NCI-H2227 (cell line): ENCODE results near the gene LRRC42.
"Not testable (repeated sequence)": the region's sequence is repeated elsewhere in the genome, so short reads cannot be mapped to it uniquely, and the experiment has no call there.

Experiments
- DNase-seq: peaks from one replicate; lab custom pipeline; 2025; ENCODE audit not compliant: unreplicated experiment; lab: John Stamatoyannopoulos, UW

Gene LRRC42

DNA sequence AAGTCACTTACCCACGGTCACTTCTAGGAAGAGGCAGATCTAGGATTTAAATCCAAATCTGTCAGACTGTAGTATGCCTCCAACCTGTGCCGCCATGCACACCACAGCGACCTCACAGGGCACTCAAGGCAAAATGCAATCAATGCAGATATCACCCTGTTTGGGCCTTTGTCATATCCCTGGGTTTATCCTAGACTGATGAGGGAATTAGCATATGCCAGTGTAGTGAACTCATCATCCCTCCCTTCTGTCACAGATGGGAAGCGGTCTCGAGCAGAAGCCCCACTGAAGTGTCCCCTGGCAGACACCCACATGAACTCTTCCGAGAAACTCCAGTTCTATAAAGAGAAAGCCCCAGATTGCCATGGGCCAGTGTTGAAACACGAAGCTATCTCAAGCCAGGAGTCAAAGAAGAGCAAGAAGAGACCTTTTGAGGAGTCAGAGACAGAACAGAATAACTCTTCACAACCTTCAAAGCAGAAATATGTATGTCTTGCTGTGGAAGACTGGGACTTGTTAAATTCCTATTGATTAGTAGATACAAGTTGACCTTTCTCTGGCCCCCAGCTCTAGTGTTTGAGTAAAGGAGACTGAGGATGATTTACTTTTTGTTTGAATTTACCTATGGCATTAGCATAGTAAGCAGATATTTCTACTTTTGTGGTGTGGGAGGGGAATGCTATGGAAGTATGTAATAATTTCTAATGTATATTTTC is 21.4 kb downstream of the LRRC42 start:
- no peak for DNase-seq

DNA sequence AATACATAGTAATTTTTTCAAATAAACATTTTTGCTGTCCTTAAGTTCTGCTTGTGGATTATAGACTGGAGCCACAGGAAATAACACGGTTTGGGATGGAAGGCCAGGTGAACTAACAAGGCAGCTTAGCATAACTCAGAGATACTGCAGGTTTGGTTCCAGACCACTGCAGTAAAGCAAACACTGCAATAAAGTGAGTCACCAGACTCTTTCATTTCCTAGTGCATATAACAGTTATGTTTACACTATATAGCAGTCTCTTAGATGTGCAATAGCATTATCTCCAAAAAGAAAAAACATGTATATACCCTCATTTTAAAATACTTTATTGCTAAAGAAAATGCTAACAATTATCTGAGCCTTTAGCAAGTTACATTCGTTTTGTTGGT is 22.0 kb downstream of the LRRC42 start:
- no peak for DNase-seq

DNA sequence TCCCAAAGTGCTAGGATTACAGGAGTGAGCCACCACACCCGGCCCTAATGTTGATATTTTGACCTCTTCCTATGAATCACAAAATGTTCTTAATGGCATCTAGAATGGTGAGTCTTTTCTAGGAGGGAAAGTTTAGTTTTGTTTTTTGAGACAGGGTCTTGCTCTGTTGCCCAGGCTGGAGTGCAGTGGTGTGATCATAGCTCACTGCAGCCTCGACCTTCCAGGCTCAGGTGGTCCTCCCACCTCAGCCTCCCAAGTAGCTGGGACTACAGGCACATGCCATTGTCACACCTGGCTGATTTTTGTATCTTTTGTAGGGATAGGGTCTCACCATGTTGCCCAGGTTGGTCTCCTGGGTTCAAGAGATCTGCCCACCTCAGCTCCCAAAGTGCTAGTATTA is 23.2 kb downstream of the LRRC42 start:
- not testable (repeated sequence) for DNase-seq

DNA sequence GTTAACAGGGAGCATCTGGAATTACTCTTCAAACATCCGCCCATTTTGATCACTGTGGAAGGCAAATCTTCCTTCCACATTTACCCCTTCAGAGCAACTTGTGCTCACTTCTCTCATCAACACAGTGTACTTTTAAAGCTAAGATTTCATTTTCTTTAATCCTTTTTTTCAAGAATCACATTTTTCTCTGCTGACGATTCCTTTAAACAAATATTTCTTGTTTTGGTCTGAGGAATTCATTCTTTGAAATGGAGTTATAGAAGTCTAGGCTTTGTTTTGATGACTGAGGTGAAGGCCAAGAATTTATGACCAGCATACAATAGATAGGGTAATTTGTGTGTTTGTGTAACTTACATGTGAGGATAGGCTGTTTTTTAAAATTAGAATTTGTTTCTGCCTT is 25.6 kb downstream of the LRRC42 start:
- no peak for DNase-seq

DNA sequence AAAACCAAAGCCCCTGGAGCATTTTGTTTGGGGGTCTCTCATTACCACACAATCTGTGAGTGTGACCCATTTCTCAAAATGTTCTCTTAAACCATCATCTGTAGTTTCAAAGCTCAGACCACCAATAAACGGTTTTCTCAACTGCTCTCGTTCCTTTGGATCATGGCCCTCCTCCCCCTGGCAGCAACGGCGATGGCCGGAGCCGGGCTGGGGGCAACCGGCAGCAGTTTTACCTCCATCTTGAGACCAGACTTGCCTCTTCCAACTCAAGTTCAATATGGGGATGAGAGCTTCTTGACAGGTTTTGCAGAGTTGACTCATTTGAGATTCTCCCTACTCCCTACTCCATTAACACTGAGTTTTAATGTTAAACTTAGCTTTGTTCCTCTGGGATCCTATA is 29.7 kb downstream of the LRRC42 start:
- DNase-seq, result no peak

DNA sequence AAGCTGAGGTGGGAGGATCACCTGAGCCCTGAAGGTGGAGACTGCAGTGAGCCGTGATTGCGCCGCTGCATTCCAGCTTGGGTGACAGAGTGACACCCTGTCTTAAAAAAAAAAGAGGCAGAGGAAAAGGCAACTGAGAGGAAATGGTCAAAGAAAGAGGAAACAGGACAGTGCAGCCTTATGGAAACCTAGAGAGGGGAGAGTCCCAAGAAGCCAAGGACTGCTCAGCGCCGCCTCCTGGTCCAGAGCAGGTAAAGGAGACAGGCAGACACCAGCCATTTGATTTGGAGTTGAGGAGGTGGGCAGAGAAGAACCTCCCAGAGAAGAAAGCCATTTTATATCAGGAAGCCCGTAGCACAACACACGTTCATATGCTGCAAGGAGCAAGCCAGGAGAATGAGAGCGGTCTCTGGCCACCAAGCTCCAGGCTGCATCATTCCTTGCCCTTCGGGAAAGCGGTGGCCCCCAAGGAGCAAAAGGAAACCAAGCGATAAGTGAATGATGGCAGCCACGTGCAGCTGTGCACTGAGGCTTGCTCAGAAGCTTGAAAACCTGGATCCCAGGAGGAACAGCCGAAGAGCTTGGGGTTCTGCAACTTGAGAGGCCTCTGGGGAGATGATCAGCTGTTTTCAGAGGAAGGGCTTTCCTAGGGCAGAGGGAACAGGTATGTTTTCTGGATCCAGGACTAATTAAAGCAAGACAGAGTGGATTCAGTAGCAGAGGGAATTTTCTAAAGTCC is 33.7 kb downstream of the LRRC42 start:
- no peak for DNase-seq

DNA sequence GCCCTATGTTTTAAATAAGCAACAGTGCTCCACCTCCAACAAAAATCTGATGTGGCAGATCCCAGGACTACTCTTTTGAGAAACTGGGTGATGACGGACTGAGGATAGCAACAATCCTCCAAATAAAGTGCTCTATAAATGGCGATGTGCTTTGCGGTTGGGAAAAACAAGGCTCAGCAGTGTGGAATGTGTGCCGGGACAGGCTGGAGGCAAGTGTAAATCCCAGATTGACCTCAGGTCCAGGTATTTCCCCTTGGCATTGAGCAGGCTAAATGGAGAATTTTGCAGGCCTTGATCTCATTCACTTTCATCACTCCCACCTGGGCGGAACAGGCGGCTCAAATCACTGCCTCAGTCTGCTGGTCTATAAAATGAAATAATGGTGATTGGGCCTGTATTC is 35.1 kb downstream of the LRRC42 start:
- DNase-seq, result no peak

DNA sequence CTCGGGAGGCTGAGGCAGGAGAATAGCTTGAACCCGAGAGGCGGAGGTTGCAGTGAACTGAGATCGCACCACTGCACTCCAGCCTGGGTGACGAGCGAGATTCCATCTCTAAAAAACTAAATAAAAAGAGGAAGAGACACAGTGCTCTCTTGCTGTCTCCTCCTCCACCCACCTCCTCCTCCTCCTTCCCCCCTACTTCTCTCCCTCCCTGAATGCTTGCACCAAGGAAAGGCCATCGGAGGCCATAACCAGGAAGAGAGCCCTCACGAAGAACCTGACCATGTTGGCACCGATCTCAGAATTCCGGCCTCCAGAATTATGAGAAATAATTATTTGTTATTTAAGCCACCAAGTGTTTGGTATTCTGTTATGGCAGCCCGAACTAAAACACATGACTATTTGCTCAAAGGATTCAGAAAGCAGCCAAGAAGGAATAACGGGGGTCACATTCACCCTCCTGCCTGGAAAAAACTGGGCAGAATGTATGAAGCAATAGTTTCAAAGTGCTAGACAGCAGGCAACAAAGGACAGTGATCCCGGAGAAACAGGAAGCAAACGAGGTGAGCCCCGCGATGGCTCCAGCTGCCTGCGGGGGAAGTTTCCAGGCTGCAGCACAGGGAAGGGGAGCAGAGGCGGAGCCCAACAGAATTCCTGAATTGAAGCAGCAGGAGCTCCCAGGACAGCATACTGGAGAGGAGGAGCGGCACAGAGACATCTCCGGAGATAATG is 36.0 kb downstream of the LRRC42 start:
- DNase-seq, result peak; percentile 44

DNA sequence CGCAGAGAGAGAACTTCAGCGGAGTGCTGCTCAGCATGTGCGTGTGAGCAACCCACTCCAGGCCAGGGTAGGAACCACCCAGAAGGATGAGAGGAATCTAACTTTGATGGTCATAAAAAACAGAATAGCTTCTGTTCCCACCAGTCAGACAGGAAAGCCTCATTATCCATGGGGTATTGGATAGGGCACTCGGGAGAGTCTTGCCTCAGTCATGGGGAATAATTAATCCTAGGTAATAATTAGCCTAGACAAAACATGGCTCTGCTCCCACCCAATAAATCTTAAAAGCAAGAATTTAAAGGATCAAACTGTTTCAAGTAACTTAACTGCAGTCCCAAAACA is 36.6 kb downstream of the LRRC42 start:
- no peak for DNase-seq

DNA sequence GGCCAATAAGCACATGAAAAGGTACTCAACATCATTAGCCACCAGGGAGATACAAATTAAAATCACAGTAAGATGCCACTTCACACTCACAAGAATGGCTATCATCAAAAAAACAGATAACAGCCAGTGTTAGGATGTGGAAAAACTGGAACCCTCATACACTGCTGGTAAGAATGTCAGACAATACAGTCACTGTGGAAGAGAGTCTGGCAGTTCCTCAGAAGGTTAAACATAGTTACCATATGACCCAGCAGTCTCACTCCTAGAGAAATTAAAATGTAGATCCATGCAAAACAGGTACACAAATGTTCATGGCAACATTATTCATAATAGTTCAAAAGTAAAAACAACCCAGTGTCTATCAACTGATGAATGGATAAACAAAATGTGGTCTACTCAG is 38.6 kb downstream of the LRRC42 start:
- no peak for DNase-seq

DNA sequence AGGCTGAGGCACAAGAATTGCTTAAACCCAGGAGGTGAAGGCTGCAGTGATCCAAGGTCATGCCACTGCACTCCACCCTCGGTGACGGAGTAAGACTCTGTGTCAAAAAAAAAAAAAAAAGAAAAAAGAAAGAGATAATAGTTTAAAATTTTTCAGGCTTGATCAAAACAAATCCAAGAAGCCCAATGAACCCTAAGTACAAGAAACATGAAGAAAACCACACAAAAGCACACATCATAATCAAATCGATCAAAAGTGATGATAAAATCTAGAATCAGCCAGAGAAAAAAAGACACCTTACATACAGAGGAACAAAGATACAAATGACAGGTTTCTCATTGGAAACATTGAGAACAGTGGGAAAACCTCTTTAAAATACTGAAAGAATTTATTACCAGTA is 40.3 kb downstream of the LRRC42 start:
- no peak for DNase-seq

DNA sequence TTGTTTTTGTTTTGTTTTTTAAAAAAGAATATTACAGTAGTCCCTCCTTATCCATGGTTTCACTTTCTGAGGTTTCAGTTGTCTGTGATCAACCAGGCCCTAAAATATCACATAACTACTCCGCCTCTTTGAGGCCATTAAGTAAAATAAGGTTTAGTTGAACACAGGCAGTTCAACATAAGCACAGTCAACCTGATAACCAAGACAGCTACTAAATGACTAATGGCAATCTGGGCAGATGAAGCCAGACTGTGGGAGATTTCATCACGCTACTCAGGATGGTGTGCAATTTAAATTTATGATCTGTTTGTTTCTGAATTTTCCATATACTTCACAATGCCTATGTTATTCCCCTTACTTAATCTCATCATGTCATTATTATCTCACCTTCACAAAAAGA is 41.7 kb downstream of the LRRC42 start:
- DNase-seq, result no peak

DNA sequence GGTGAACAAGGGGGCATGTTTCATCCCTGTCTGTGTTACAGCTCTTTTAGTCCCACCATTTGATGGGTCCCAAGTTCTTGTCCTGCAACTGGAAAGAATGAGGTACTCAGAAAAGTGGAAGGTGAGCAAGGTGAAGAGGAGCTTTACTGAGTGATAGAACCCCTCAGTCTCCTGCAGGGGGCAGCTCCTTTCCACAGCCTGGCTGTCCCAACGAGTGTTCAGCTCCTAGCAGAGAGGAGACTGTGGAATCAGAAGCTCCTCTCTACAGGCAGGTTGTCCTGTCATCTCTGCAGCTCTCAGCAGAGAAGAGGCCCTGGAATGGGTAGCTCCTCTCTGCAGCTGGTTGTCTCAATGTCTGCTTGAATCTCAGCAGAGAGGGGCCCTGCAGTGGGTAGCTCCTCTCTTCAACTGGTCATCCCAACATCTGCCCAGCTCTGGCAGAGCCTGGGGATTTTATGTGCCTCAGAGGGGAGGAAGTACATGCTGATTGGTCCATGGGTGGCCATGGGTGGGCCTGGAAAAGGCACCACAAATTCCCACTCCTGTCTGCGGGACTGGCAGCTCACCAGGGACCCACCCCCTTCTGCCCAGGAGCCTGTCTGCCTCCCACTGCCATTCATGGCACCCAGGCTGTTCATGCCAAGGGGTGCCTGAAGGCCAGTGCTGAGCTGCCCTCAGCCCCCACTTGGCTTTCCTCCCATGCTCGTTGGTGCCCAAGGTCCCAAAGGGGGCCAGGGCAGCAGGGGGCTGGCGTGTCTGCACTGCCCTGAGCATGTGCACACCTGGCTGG is 46.1 kb downstream of the LRRC42 start:
- DNase-seq, result no peak

DNA sequence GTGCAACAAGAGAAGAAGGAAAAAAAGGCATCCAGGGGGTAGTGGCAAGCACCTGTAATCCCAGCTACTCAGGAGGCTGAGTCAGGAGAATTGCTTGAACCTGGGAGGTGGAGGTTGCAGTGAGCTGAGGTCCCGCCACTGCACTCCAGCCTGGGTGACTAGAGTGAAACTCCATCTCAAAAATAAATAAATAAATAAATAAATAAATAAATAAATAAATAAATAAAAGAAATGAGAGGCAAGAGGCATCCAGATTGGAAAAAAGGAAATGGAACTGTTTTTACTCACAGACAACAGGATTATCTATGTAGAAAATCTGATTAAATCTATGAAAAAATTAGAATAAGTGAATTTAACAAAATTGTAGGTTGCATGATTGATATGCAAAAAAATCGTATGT is 48.4 kb downstream of the LRRC42 start:
- not testable (repeated sequence) for DNase-seq

DNA sequence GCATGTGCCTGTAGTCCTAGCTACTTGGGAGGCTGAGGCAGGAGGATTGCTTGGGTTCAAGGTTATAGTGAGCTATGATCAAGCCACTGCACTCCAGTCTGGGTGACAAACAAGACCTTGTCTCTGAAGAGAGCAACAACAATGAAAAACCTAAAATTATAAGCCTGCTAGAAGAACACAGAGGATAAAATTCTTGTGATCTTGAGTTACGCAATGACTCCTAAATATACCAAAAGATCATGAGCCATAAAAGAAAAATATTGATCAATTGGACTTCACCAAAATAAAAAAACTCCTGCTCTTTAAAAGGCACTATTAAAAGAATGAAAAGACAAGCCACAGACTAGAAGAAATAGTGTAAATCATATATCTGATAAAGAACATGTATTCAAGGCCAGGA is 49.5 kb downstream of the LRRC42 start:
- DNase-seq, result no peak

DNA sequence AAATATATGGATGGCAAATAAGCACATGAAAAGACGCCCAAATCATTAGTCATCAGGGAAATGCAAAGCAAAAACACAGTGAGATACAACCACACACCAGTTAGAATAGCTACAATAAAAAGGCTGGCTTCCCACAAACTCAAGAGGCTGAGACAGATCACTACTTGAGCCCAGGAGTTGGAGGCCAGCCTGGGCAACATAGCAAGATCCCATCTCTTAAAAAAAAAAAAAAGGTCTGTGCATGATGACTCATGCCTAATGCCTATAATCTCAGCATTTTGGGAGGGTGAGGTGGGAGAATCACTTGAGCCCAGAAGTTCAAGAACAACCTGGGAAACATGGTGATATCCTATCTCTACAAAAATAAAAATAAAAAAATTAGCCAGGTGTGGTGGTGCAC is 52.1 kb downstream of the LRRC42 start:
- DNase-seq, result no peak

DNA sequence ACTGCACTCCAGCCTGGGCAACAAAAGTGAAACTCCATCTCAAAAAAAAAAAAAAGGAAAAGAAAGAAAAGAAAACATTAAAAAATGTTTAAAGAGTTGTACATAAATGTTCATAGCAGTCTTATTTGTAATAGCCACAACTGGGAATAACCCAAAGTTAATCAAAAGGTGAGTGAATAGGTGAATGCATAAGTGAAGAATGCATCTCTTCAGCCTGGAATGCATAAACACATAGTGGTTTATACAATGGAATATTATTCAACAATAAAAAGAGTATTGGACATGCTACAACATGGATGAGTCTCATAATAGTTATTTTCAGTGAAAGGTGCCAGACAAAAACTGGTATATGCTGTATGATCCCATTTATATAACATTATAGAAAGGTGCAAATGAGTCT is 53.8 kb downstream of the LRRC42 start:
- no peak for DNase-seq

DNA sequence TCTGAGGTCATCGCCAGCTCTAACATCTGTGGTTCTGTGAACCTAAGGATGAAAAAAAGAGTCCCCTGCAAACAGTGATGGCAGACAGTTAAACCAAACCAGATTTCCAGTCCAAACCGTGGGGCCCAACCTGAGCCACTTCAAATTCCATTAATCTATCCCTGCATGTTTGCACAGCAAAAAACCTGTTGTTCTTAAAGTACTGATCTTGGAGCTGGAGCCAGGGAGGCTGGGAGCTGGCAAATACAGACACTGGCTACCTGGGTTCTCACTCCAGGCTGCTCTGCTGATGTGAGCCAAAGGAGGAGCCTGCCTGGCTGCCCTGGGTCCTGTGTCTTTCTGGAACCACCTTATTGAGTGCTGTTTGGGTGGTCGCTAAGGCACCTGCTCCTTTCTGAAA is 55.4 kb downstream of the LRRC42 start:
- no peak for DNase-seq

DNA sequence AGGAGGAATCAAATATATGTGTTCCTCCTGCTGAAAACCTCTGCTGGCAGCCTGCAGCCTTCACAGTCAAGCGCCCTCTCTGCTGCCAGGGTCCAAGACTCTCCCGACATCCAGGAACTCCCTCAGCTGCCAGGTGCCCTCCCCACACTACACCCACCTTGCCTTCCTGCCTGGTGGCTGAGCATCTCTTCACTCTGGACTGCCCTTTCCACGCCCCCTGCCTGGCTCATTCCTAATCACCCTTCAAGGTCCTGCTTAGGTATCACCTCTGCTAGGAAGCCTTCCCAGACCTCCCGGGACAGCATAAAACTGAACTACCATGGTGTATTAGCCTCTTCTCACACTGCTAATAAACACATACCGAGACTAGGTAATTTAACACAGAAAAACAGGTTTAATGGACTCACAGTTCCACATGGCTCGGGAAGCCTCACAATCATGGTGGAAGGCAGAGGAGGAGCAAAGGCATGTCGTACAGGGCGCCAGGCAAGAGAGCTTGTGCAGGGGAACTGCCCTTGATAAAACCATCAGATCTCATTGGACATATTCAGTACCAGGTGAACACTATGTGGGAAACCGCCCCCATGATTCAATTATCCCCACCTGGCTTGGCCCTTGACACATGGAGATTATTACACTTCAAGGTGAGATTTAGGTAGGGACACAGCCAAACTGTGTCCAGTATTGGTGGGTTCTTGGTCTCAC is 56.5 kb downstream of the LRRC42 start:
- DNase-seq, result no peak

DNA sequence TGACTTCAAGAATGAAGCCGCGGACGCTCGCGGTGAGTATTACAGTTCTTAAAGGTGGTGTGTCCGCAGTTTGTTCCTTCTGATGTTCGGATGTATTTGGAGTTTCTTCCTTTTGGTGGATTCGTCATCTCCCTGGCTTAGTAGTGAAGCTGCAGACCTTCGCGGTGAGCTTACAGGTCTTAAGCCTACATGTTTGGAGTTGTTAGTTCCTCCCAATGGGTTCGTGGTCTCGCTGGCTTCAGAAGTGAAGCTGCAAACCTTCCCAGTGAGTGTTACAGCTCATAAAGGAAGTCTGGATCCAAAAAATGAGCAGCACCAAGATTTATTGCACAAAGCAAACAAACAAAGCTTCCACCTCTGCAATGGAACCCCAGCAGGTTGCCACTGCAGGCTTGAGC is 57.1 kb downstream of the LRRC42 start:
- DNase-seq, result no peak
